IMR-90 (cell line): ENCODE measurements around the gene FBXL4.

Source experiments
- FOS ChIP-seq: fragments of 150-350 bp; IDR thresholded peaks from 2 replicates; pipeline ENCODE4 v1.6.1; 2016; ENCODE audit warnings: low read depth, low read length
- POLR2A ChIP-seq: IDR thresholded peaks from 2 replicates; pipeline ENCODE4 v1.6.1; 2012; ENCODE audit warnings: mild to moderate bottlenecking, low read depth, low read length
- RCOR1 ChIP-seq: IDR thresholded peaks from 2 replicates; pipeline ENCODE4 v1.6.1; 2012; ENCODE audit warnings: mild to moderate bottlenecking, low read length, improper control_type of control experiment; ENCODE audit not compliant: insufficient replicate concordance
- RFX5 ChIP-seq: IDR thresholded peaks from 2 replicates; pipeline ENCODE4 v1.8.0; 2012; ENCODE audit warnings: low read depth, mild to moderate bottlenecking, low read length, moderate library complexity
- TF ChIP-seq, protein P1 (sequence below): conservative IDR thresholded peaks from 2 replicates; pipeline ENCODE4 v1.5.1; 2012; ENCODE audit warnings: mild to moderate bottlenecking, low read depth, low read length, improper control_type of control experiment

- TF ChIP-seq, protein P1, sequence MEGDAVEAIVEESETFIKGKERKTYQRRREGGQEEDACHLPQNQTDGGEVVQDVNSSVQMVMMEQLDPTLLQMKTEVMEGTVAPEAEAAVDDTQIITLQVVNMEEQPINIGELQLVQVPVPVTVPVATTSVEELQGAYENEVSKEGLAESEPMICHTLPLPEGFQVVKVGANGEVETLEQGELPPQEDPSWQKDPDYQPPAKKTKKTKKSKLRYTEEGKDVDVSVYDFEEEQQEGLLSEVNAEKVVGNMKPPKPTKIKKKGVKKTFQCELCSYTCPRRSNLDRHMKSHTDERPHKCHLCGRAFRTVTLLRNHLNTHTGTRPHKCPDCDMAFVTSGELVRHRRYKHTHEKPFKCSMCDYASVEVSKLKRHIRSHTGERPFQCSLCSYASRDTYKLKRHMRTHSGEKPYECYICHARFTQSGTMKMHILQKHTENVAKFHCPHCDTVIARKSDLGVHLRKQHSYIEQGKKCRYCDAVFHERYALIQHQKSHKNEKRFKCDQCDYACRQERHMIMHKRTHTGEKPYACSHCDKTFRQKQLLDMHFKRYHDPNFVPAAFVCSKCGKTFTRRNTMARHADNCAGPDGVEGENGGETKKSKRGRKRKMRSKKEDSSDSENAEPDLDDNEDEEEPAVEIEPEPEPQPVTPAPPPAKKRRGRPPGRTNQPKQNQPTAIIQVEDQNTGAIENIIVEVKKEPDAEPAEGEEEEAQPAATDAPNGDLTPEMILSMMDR, result no peak
- no peak for TF ChIP-seq RCOR1
- no peak for TF ChIP-seq RFX5
- no peak for TF ChIP-seq POLR2A
- TF ChIP-seq FOS, result no peak
These were observed 106.7 kb downstream of the FBXL4 start for GRCh38 chr6:98840996-98841513.
